GM12878 (cell line): ENCODE data around the gene PTPRN2. TPM values are rescaled to one million over a fixed set of nuclear protein-coding genes. Genes with fewer than 3 reads are reported as not detected.

Experiments used
- ATAC-seq: fragments of 200-7000 bp; cut with Tn5 transposase; 3 replicates; pipeline ENCODE4 v1.9.1; 2020; ENCODE audit warnings: mild to moderate bottlenecking, moderate library complexity
- BruUV-seq: library from RNA; stranded (reverse); fragments of 400-500 nt; replicated peaks from 2 replicates; lab custom pipeline; 2021; lab: Mats Ljungman, UMichigan
- CTCF ChIA-PET: fragments of 300-600 bp; sonication (Branson Sonifier 250); formaldehyde crosslinking; extraction: SDS; loops from one replicate; lab custom pipeline; 2021; ENCODE audit warnings: inconsistent platforms; lab: Yijun Ruan, JAX
- POLR2A ChIA-PET: fragments of 350-600 bp; formaldehyde crosslinking; extraction: SDS; loops from one replicate; lab custom pipeline; 2021; ENCODE audit warnings: inconsistent platforms; lab: Charles Lee
- RAD21 ChIA-PET: fragments of 300-600 bp; sonication (Branson Sonifier 250); formaldehyde crosslinking; loops from one replicate; lab custom pipeline; 2023; ENCODE audit warnings: antibody characterized with exemption; ENCODE audit not compliant: unreplicated experiment; lab: Charles Lee
- SMC1A ChIA-PET: fragments of 300-600 bp; sonication (Branson Sonifier 250); formaldehyde crosslinking; loops from one replicate; lab custom pipeline; 2023; ENCODE audit not compliant: unreplicated experiment, uncharacterized antibody; lab: Charles Lee
- DNase-seq: peaks from one replicate; pipeline ENCODE4 v3.0.0-alpha.2; 2011; ENCODE audit warnings: low read depth, low spot score
- FAIRE-seq: peaks from 3 replicates; lab custom pipeline; 2011; peaks lifted over from hg19 to GRCh38; lab: Jason Lieb, UNC
- H2AFZ ChIP-seq: 2 replicates; pipeline ENCODE4 v1.6.0; 2011; ENCODE audit warnings: low read depth, low read length, control low read depth; ENCODE audit not compliant: control insufficient read depth
- H3K27ac ChIP-seq: 2 replicates; pipeline ENCODE4 v1.5.1; 2011; ENCODE audit warnings: control low read depth; ENCODE audit not compliant: control insufficient read depth, insufficient read depth
- H3K27me3 ChIP-seq, 2 experiments: replicated peaks in 1 of 2; 2 replicates each; pipeline versions ENCODE4 v1.6.0 to v1.6.1; 2011; ENCODE audit warnings: low read length in 1 of 2; ENCODE audit not compliant: control insufficient read depth in 2 of 2, insufficient read depth in 2 of 2
- H3K36me3 ChIP-seq, 2 experiments: 2 replicates each; pipeline ENCODE4 v1.5.1; 2011; ENCODE audit warnings: low read length in 1 of 2; ENCODE audit not compliant: control insufficient read depth in 2 of 2, insufficient read depth in 2 of 2
- H3K4me1 ChIP-seq: 2 replicates; pipeline ENCODE4 v1.6.1; 2011; ENCODE audit warnings: mild to moderate bottlenecking, low read length, moderate library complexity, mixed read lengths; ENCODE audit not compliant: control insufficient read depth, insufficient read depth
- H3K4me2 ChIP-seq: 2 replicates; pipeline ENCODE4 v1.6.0; 2011; ENCODE audit warnings: control low read depth; ENCODE audit not compliant: control insufficient read depth, insufficient read depth
- H3K4me3 ChIP-seq: fragments of 200-600 bp; sonication (generic); 2 replicates; pipeline ENCODE4 v1.5.1; 2016
- H3K79me2 ChIP-seq: 2 replicates; pipeline ENCODE4 v1.6.0; 2011; ENCODE audit warnings: low read length; ENCODE audit not compliant: control insufficient read depth, insufficient read depth
- H3K9ac ChIP-seq: 2 replicates; pipeline ENCODE4 v1.8.0; 2011; ENCODE audit warnings: low read length, control low read depth, mixed read lengths; ENCODE audit not compliant: control insufficient read depth, insufficient read depth
- H3K9me3 ChIP-seq: replicated peaks from 3 replicates; pipeline ENCODE4 v1.5.1; 2011; ENCODE audit warnings: mild to moderate bottlenecking, low read length; ENCODE audit not compliant: control insufficient read depth, insufficient read depth
- H4K20me1 ChIP-seq: 2 replicates; pipeline ENCODE4 v1.6.0; 2011; ENCODE audit not compliant: control insufficient read depth, insufficient read depth
- BMI1 ChIP-seq: fragments of 450-650 bp; IDR thresholded peaks from 2 replicates; pipeline ENCODE4 v1.6.1; 2016; ENCODE audit warnings: mild to moderate bottlenecking, moderate library complexity, borderline replicate concordance
- CBX5 ChIP-seq: sonication (generic); IDR thresholded peaks from 2 replicates; pipeline ENCODE4 v1.6.1; 2016; ENCODE audit warnings: low read depth, moderate library complexity, mild to moderate bottlenecking, inconsistent platforms
- IKZF1 ChIP-seq: fragments of 450-650 bp; conservative IDR thresholded peaks from 2 replicates; pipeline ENCODE4 v1.6.1; 2017; ENCODE audit warnings: antibody characterized with exemption, mild to moderate bottlenecking
- PBX3 ChIP-seq: IDR thresholded peaks from 2 replicates; pipeline ENCODE4 v1.6.1; 2011; ENCODE audit warnings: mild to moderate bottlenecking, low read depth, low read length, moderate library complexity; ENCODE audit not compliant: insufficient replicate concordance
- SKIL ChIP-seq: fragments of 450-650 bp; IDR thresholded peaks from 2 replicates; pipeline ENCODE4 v1.6.1; 2017; ENCODE audit warnings: mild to moderate bottlenecking, low read depth, inconsistent platforms; ENCODE audit not compliant: poor library complexity, severe bottlenecking
- WGBS: methylation state at CpG from one replicate; pipeline ENCODE4 v1.1.6; 2016; ENCODE audit warnings: low lambda C conversion rate; ENCODE audit not compliant: insufficient replicate concordance, insufficient coverage; ENCODE audit errors: missing lambda C conversion rate; 5-methylcytosine and 5-hydroxymethylcytosine counted together
- in situ Hi-C: fragments of 300-500 bp; cut with MboI; formaldehyde crosslinking; loops from 9 replicates; pipeline ENCODE4 v1.14.3; 2018; ENCODE audit warnings: mixed read lengths
- intact Hi-C: fragments of 100-400 bp; cut with micrococcal nuclease; formaldehyde crosslinking; loops from one replicate; pipeline ENCODE4 v1.14.2; 2022; ENCODE audit not compliant: unreplicated experiment
- polyA plus RNA-seq, 11 experiments: library from polyadenylated mRNA; depleted of rRNA in 4 of 11; unstranded in 6 of 11; stranded (reverse) in 5 of 11; fragments of >200 nt; fragmentation: Nextera tagmentation in 4 of 11; fragmentation: Illumina TruSeq in 1 of 11; extraction: Ambion mirVana in 4 of 11; extraction: Trizol in 1 of 11; gene quantifications; 1 replicate in 1 of 11; 2 replicates in 10 of 11; pipeline versions ENCODE4 v1.2.1 to v1.2.3, GENCODE V29; 2011 to 2016; ENCODE audit warnings: inconsistent platforms in 2 of 11, missing spikeins in 2 of 11, low read depth in 1 of 11
- total RNA-seq, 4 experiments: library from RNA; depleted of rRNA in 3 of 4; stranded (reverse); fragments of >200 nt in 3 of 4; fragmentation: Illumina TruSeq in 1 of 4; extraction: Trizol in 1 of 4; gene quantifications; 2 replicates each; pipeline versions ENCODE4 v1.2.1 to v1.2.3, GENCODE V29; 2013 to 2021

PTPRN2 gene
- total and polyA plus RNA-seq, 10 of the 15 experiments (the other 5 are each of a cell fraction or from before 2014, with no cell fraction given), result 5.4 TPM; not detected in 9

GRCh38 chr7:157569967-157570366, 1017.7 kb downstream of the PTPRN2 start:
- ChIA-PET RAD21 (no interaction called here), POLR2A (no interaction called here), CTCF (no interaction called here), SMC1A (no interaction called here)
- no peaks in the 10 kb centered on the region; the same call in 1 of the 2 replicates for H3K4me1 ChIP-seq
- no peak overlapping the region for H3K27ac ChIP-seq
- 80% methylated on average over 8 of the region's 8 CpGs for WGBS
- in situ Hi-C loops (no loop called here), intact Hi-C loops (no loop called here)
- no peaks in the 10 kb centered on the region for H4K20me1 ChIP-seq
- no peak overlapping the region for H3K4me2 ChIP-seq
- FAIRE-seq (no peak), ATAC-seq (no peak), DNase-seq (no peak)
- no peak for TF ChIP-seq CBX5
- no peak for TF ChIP-seq PBX3
- no peak overlapping the region for H3K4me3 ChIP-seq
- no peak overlapping the region for H3K9ac ChIP-seq
- no peak overlapping the region for H2AFZ ChIP-seq
- no peaks in the 10 kb centered on the region for H3K27me3 ChIP-seq
- no peaks in the 10 kb centered on the region for H3K36me3 ChIP-seq
- H3K9me3 ChIP-seq, result no peaks in the 10 kb centered on the region; the same call in 2 of the 3 replicates
- H3K79me2 ChIP-seq, result no peaks in the 10 kb centered on the region
- BruUV-seq, result no TSS peak

GRCh38 chr7:157568770-157569584, 1018.6 kb downstream of the PTPRN2 start:
- Histone ChIP-seq H3K9me3 (no peaks in the 10 kb centered on the region; the same call in 2 of the 3 replicates), H3K4me1 (no peaks in the 10 kb centered on the region; the same call in 1 of the 2 replicates), H3K36me3 (no peaks in the 10 kb centered on the region), H3K79me2 (no peaks in the 10 kb centered on the region), H4K20me1 (no peaks in the 10 kb centered on the region), H3K27me3 (no peaks in the 10 kb centered on the region), H3K4me2 (peak overlapping the region; percentile 47; the same call in 1 of the 2 replicates), H3K4me3 (no peak overlapping the region), H3K27ac (no peak overlapping the region), H3K9ac (no peak overlapping the region), H2AFZ (peak overlapping the region; percentile 41)
- intact Hi-C loops, result no loop called here
- WGBS, result 8% methylated on average over 35 of the region's 35 CpGs
- no peak for DNase-seq
- TF ChIP-seq SKIL (no peak), BMI1 (peak; percentile 60; the same call in 1 of the 2 replicates), IKZF1 (peak; percentile 49)
- ChIA-PET POLR2A (no interaction called here), RAD21 (no interaction called here), SMC1A (no interaction called here), CTCF (no interaction called here)
- BruUV-seq, result no TSS peak
- in situ Hi-C loops, result no loop called here
- FAIRE-seq, result no peak
- peak; percentile 42 for ATAC-seq
